Stimulated activated CD4-positive, alpha-beta T cell treated with anti-CD3 and anti-CD28 coated beads, Interleukin-2, amount 100 ng/mL, for 24 hours (primary cell): ENCODE results near the gene C6orf47.

Experiments used
- DNase-seq, 2 donors: peaks; one replicate each; pipeline ENCODE4 v3.0.0-alpha.2; 2020

Gene C6orf47

GRCh38 chr6:31609519-31610406, 50.8 kb downstream of the C6orf47 start:
- no peak for DNase-seq
